Natural killer cell (primary cell): ENCODE results near the gene CLEC19A. TPM values are rescaled to one million over a fixed set of nuclear protein-coding genes. Genes with fewer than 3 reads are reported as not detected.

Source experiments
- ATAC-seq, 3 donors: fragments of 150-1000 bp in 2 of 3; fragments of 200-7000 bp in 1 of 3; cut with Tn5 transposase; 1 replicate in 1 of 3; 2 replicates in 2 of 3; pipeline ENCODE4 v1.10.0; 2021; ENCODE audit warnings: mild to moderate bottlenecking in 2 of 3, moderate library complexity in 2 of 3
- DNase-seq, 2 donors: peaks; one replicate each; pipeline versions ENCODE4 v3.0.0 to v3.0.0-alpha.2; 2013 to 2021; ENCODE audit warnings: mixed read lengths in 1 of 2
- H3K27ac ChIP-seq: one replicate; pipeline ENCODE4 v1.5.1; 2013; ENCODE audit warnings: mild to moderate bottlenecking, low read length
- H3K27me3 ChIP-seq: one replicate; pipeline ENCODE4 v1.6.1; 2013; ENCODE audit warnings: low read length; ENCODE audit not compliant: control insufficient read depth, insufficient read depth
- H3K36me3 ChIP-seq: one replicate; pipeline ENCODE4 v1.6.1; 2013; ENCODE audit warnings: low read length; ENCODE audit not compliant: control insufficient read depth, insufficient read depth
- H3K4me1 ChIP-seq: one replicate; pipeline ENCODE4 v1.6.1; 2013; ENCODE audit warnings: low read length; ENCODE audit not compliant: control insufficient read depth, insufficient read depth
- H3K4me3 ChIP-seq: one replicate; pipeline ENCODE4 v1.5.1; 2013; ENCODE audit warnings: low read length
- H3K9me3 ChIP-seq: one replicate; pipeline ENCODE4 v1.6.1; 2013; ENCODE audit warnings: low read length; ENCODE audit not compliant: control insufficient read depth, insufficient read depth
- H3K27ac Mint-ChIP-seq, 2 donors: one replicate each; pipeline ENCODE4 v1.8.0; 2022; ENCODE audit warnings: mild to moderate bottlenecking in 2 of 2, mixed read lengths in 2 of 2, moderate library complexity in 1 of 2
- H3K27me3 Mint-ChIP-seq, 2 donors: one replicate each; pipeline ENCODE4 v1.8.0; 2022; ENCODE audit warnings: low read depth in 2 of 2, mixed read lengths in 2 of 2
- H3K36me3 Mint-ChIP-seq: one replicate; pipeline ENCODE4 v1.8.0; 2022; ENCODE audit warnings: mixed read lengths
- H3K4me1 Mint-ChIP-seq, 2 donors: one replicate each; pipeline ENCODE4 v1.8.0; 2022; ENCODE audit warnings: mixed read lengths in 2 of 2
- H3K4me3 Mint-ChIP-seq: one replicate; pipeline ENCODE4 v1.8.0; 2022; ENCODE audit warnings: mild to moderate bottlenecking, moderate library complexity, mixed read lengths
- H3K9me3 Mint-ChIP-seq, 2 donors: one replicate each; pipeline ENCODE4 v1.8.0; 2022; ENCODE audit warnings: mixed read lengths in 2 of 2
- CTCF ChIP-seq: fragments of 200-600 bp; IDR thresholded peaks from one replicate; pipeline ENCODE4 v1.8.0; 2022; ENCODE audit warnings: antibody characterized with exemption
- WGBS: methylation state at CpG from one replicate; pipeline ENCODE4 v1.1.7; 2013; ENCODE audit warnings: missing lambda C conversion rate; ENCODE audit not compliant: insufficient coverage; 5-methylcytosine and 5-hydroxymethylcytosine counted together
- intact Hi-C: fragments of 100-400 bp; cut with micrococcal nuclease; formaldehyde crosslinking; loops from one replicate; pipeline ENCODE4 v1.14.2; 2022
- total RNA-seq, 4 donors: library from RNA; stranded (reverse); fragments of 120-200 nt in 1 of 4; gene quantifications; one replicate each; pipeline versions ENCODE4 v1.2.3 to v1.2.4, GENCODE V29; 2013 to 2022

The CLEC19A gene
- total RNA-seq, 3 donors from 2014 or later (not counting 1 experiment from before 2014, with no cell fraction given): not detected

- H3K9me3 ChIP-seq: no peaks in the 10 kb centered on the region
- Mint-ChIP-seq H3K4me3 (no peak overlapping the region), H3K9me3 (no peaks in the 10 kb centered on the region), H3K27me3 (peaks cover 6 to 16% of the 10 kb centered on the region in 2 donors), H3K27ac (no peak overlapping the region), H3K36me3 (no peaks in the 10 kb centered on the region), H3K4me1 (peaks cover 0 to 4% of the 10 kb centered on the region in 2 donors)
- no peak overlapping the region for H3K27ac ChIP-seq
- no peak for TF ChIP-seq CTCF
- no peaks in the 10 kb centered on the region for H3K27me3 ChIP-seq
- ATAC-seq: no peak
- no peaks in the 10 kb centered on the region for H3K4me1 ChIP-seq
- no peak for DNase-seq
- WGBS: no CpG with 5 or more reads among the region's 1 CpG
- no peaks in the 10 kb centered on the region for H3K36me3 ChIP-seq
- intact Hi-C loops: no loop called here
- H3K4me3 ChIP-seq: no peak overlapping the region
These were observed 11.9 kb downstream of the CLEC19A start for GRCh38 chr16:19297454-19297853.

DNA sequence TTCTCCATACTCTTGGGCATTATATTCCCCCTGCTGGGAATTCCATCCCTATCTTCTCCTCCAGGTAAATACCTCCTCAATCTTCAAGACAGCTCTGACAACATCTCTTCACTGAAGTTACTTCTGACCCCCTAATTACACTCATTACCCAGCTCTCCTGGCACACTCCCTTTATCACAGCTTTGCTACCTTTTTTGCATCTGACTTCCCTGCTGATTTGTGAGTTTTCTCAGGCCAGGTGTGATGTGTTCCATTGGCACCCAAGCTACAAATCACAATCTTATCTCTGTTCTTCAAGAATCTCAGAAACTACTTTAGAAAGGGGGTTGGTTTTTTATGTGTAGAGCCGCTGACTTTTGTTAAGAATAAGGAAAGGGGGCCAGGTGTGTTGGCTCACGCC is 14.0 kb downstream of the CLEC19A start:
- Histone ChIP-seq H3K4me3 (no peak overlapping the region), H3K9me3 (no peaks in the 10 kb centered on the region), H3K36me3 (no peaks in the 10 kb centered on the region), H3K27ac (no peak overlapping the region), H3K4me1 (no peaks in the 10 kb centered on the region), H3K27me3 (no peaks in the 10 kb centered on the region)
- no peak overlapping the region for H3K27ac Mint-ChIP-seq
- no peak for ATAC-seq
- intact Hi-C loops: no loop called here
- no peaks in the 10 kb centered on the region for H3K4me1 Mint-ChIP-seq
- no peak for DNase-seq
- 69% methylated on average over 2 of the region's 2 CpGs for WGBS
- peaks cover 1 to 12% of the 10 kb centered on the region in 2 donors for H3K27me3 Mint-ChIP-seq
- no peak for TF ChIP-seq CTCF
- H3K4me3 Mint-ChIP-seq: no peak overlapping the region
- H3K9me3 Mint-ChIP-seq: no peaks in the 10 kb centered on the region
- H3K36me3 Mint-ChIP-seq: no peaks in the 10 kb centered on the region

- Mint-ChIP-seq H3K9me3 (no peaks in the 10 kb centered on the region), H3K4me1 (no peaks in the 10 kb centered on the region), H3K36me3 (no peaks in the 10 kb centered on the region), H3K4me3 (no peak overlapping the region), H3K27me3 (peaks cover 0 to 14% of the 10 kb centered on the region in 2 donors), H3K27ac (no peak overlapping the region)
- ATAC-seq (no peak), DNase-seq (no peak)
- H3K4me1 ChIP-seq: no peaks in the 10 kb centered on the region
- WGBS: 0% methylated on average over 1 of the region's 1 CpG
- no peak overlapping the region for H3K4me3 ChIP-seq
- intact Hi-C loops: no loop called here
- no peak overlapping the region for H3K27ac ChIP-seq
- H3K36me3 ChIP-seq: no peaks in the 10 kb centered on the region
- no peak for TF ChIP-seq CTCF
- no peaks in the 10 kb centered on the region for H3K27me3 ChIP-seq
- H3K9me3 ChIP-seq: no peaks in the 10 kb centered on the region
These were observed 16.4 kb downstream of the CLEC19A start for GRCh38 chr16:19301931-19302330.

DNA sequence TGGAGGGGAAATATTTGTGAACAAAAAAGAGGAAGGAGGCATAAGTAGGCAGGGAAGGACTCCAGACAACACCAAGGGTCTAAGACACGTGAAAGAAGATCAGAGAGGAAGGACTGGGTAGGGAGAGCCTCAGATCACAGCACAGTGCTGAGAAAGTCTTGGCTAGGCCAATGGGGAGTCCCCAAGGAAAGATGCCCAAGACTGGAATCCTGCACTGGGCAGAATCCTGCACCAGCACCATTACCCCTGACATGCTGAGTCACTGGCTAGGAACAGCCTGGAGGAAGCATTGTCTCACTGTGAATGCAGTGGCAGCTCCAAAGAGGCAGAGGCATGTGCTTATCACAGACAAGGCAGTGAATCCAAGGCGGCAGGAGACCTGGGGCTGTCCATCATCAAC is 19.2 kb downstream of the CLEC19A start:
- intact Hi-C loops: no loop called here
- Histone ChIP-seq H3K4me3 (no peak overlapping the region), H3K4me1 (no peaks in the 10 kb centered on the region), H3K36me3 (no peaks in the 10 kb centered on the region), H3K27ac (no peak overlapping the region), H3K9me3 (no peaks in the 10 kb centered on the region), H3K27me3 (no peaks in the 10 kb centered on the region)
- Mint-ChIP-seq H3K36me3 (no peaks in the 10 kb centered on the region), H3K27me3 (peaks cover 0 to 10% of the 10 kb centered on the region in 2 donors), H3K27ac (no peak overlapping the region), H3K9me3 (no peaks in the 10 kb centered on the region), H3K4me3 (no peak overlapping the region), H3K4me1 (no peaks in the 10 kb centered on the region)
- no peak for TF ChIP-seq CTCF
- DNase-seq (no peak), ATAC-seq (no peak)
- WGBS: 0% methylated on average over 2 of the region's 2 CpGs
